MM.1S (cell line): ENCODE results near the gene HPSE2.

Experiments
- DNase-seq: peaks from one replicate; pipeline ENCODE4 v3.0.0-alpha.2; 2015
- H2AFZ ChIP-seq: fragments of 300-600 bp; sonication (generic); 2 replicates; pipeline ENCODE4 v1.6.0; 2016; ENCODE audit warnings: antibody characterized with exemption, low read length
- H3F3A ChIP-seq: fragments of 300-600 bp; sonication (generic); 2 replicates; pipeline ENCODE4 v1.6.1; 2016; ENCODE audit warnings: mild to moderate bottlenecking, antibody characterized with exemption, low read length, moderate library complexity, mixed read lengths; ENCODE audit not compliant: insufficient read depth
- H3K27ac ChIP-seq: fragments of 300-600 bp; sonication (generic); 2 replicates; pipeline ENCODE4 v1.5.1; 2016; ENCODE audit warnings: mild to moderate bottlenecking, low read length
- H3K27me3 ChIP-seq: fragments of 300-600 bp; sonication (generic); replicated peaks from 2 replicates; pipeline ENCODE4 v1.6.0; 2016; ENCODE audit warnings: low read length; ENCODE audit not compliant: insufficient read depth
- H3K36me3 ChIP-seq: fragments of 300-600 bp; sonication (generic); replicated peaks from 2 replicates; pipeline ENCODE4 v1.6.1; 2016; ENCODE audit warnings: mild to moderate bottlenecking, low read length, mixed read lengths; ENCODE audit not compliant: insufficient read depth
- H3K4me1 ChIP-seq: fragments of 300-600 bp; sonication (generic); 2 replicates; pipeline ENCODE4 v1.6.1; 2016; ENCODE audit warnings: low read length, mixed read lengths
- H3K4me2 ChIP-seq: fragments of 300-600 bp; sonication (generic); 2 replicates; pipeline ENCODE4 v1.6.0; 2016; ENCODE audit warnings: low read depth, low read length
- H3K4me3 ChIP-seq: fragments of 300-600 bp; sonication (generic); 2 replicates; pipeline ENCODE4 v1.5.1; 2016; ENCODE audit warnings: low read length, mixed read lengths
- H3K79me2 ChIP-seq: fragments of 300-600 bp; sonication (generic); 2 replicates; pipeline ENCODE4 v1.6.1; 2016; ENCODE audit warnings: mixed run types, low read length, mixed read lengths
- H3K9ac ChIP-seq: fragments of 300-600 bp; sonication (generic); 2 replicates; pipeline ENCODE4 v1.6.1; 2016; ENCODE audit warnings: low read length, mixed read lengths
- H3K9me2 ChIP-seq: fragments of 300-600 bp; sonication (generic); replicated peaks from 2 replicates; pipeline ENCODE4 v1.6.1; 2016; ENCODE audit warnings: mild to moderate bottlenecking, low read length, mixed read lengths; ENCODE audit not compliant: insufficient read depth
- H3K9me3 ChIP-seq: fragments of 300-600 bp; sonication (generic); replicated peaks from 2 replicates; pipeline ENCODE4 v1.6.1; 2016; ENCODE audit warnings: mild to moderate bottlenecking, low read length, mixed read lengths; ENCODE audit not compliant: insufficient read depth
- H4K20me1 ChIP-seq: fragments of 300-600 bp; sonication (generic); 2 replicates; pipeline ENCODE4 v1.6.1; 2016; ENCODE audit warnings: mild to moderate bottlenecking, low read length, moderate library complexity, mixed read lengths; ENCODE audit not compliant: insufficient read depth
- EZH2 ChIP-seq: fragments of 300-600 bp; sonication (generic); optimal IDR thresholded peaks from 2 replicates; pipeline ENCODE3; 2017; ENCODE audit warnings: low read depth, mild to moderate bottlenecking, antibody characterized with exemption, low read length, mixed read lengths
- EZH2phosphoT487 ChIP-seq: fragments of 300-600 bp; sonication (generic); IDR thresholded peaks from 2 replicates; pipeline ENCODE4 v1.6.1; 2018; ENCODE audit warnings: antibody characterized with exemption, low read length
- TF ChIP-seq, protein P1 (sequence below): fragments of 300-600 bp; sonication (generic); IDR thresholded peaks from 2 replicates; pipeline ENCODE4 v1.5.1; 2016; ENCODE audit warnings: antibody characterized with exemption, low read length, mixed read lengths

Gene HPSE2

DNA sequence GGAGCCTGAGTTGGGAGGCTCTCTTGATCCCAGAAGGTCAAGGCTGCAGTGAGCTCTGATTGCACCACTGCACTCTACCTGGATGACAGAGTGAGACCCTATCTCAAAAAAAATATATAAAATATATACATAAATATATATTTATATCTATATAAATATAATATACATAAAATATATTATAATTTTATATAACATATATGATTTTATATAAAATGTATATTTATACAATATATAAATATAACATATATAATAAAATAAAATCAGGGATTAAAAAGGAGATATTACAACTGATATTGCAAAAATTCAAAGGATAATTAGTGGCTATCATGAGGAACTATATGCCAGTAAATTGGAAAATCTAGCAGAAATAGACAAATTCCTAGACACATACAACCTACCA lies 435.4 kb downstream of the HPSE2 start:
- no peaks in the 10 kb centered on the region for H3F3A ChIP-seq
- H3K4me3 ChIP-seq, result no peak overlapping the region
- H3K4me2 ChIP-seq, result no peak overlapping the region
- H3K79me2 ChIP-seq, result no peaks in the 10 kb centered on the region
- TF ChIP-seq EZH2 (no peak), EZH2phosphoT487 (no peak)
- TF ChIP-seq, protein P1, sequence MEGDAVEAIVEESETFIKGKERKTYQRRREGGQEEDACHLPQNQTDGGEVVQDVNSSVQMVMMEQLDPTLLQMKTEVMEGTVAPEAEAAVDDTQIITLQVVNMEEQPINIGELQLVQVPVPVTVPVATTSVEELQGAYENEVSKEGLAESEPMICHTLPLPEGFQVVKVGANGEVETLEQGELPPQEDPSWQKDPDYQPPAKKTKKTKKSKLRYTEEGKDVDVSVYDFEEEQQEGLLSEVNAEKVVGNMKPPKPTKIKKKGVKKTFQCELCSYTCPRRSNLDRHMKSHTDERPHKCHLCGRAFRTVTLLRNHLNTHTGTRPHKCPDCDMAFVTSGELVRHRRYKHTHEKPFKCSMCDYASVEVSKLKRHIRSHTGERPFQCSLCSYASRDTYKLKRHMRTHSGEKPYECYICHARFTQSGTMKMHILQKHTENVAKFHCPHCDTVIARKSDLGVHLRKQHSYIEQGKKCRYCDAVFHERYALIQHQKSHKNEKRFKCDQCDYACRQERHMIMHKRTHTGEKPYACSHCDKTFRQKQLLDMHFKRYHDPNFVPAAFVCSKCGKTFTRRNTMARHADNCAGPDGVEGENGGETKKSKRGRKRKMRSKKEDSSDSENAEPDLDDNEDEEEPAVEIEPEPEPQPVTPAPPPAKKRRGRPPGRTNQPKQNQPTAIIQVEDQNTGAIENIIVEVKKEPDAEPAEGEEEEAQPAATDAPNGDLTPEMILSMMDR, result no peak
- H3K36me3 ChIP-seq, result no peaks in the 10 kb centered on the region
- H2AFZ ChIP-seq, result no peak overlapping the region
- H3K4me1 ChIP-seq, result no peaks in the 10 kb centered on the region
- no peaks in the 10 kb centered on the region for H3K9me3 ChIP-seq
- no peak overlapping the region for H3K9ac ChIP-seq
- H3K9me2 ChIP-seq, result no peaks in the 10 kb centered on the region
- H4K20me1 ChIP-seq, result no peaks in the 10 kb centered on the region
- DNase-seq, result no peak
- H3K27me3 ChIP-seq, result no peaks in the 10 kb centered on the region
- H3K27ac ChIP-seq, result no peak overlapping the region

DNA sequence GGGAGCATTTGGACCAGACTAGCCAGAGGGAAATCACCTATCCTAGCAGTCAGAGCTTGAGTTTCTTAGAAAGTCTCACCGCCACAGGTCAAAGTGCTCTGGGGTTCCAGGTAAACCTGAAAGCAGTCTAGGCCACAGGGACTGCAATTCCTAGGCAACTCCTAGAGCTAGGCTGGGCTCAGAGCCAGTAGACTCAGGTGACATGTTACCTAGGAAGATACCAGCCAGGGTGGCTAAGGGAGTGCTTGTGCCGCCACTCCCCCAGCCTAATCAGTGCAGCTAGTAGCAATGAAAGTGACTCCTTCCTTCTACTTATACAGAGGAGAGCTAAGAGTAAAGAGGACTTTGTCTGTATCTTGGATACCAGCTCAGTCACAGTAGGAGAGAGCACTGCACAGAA lies 440.2 kb downstream of the HPSE2 start:
- Histone ChIP-seq H3K4me1 (no peaks in the 10 kb centered on the region), H3K9ac (no peak overlapping the region), H4K20me1 (no peaks in the 10 kb centered on the region), H3K79me2 (no peaks in the 10 kb centered on the region), H3K9me2 (no peaks in the 10 kb centered on the region), H3K9me3 (no peaks in the 10 kb centered on the region), H3K4me3 (no peak overlapping the region), H3K36me3 (no peaks in the 10 kb centered on the region), H2AFZ (no peak overlapping the region), H3K27me3 (no peaks in the 10 kb centered on the region), H3K4me2 (no peak overlapping the region), H3F3A (no peaks in the 10 kb centered on the region), H3K27ac (no peak overlapping the region)
- TF ChIP-seq, protein P1, result no peak
- TF ChIP-seq EZH2phosphoT487 (no peak), EZH2 (no peak)
- no peak for DNase-seq

DNA sequence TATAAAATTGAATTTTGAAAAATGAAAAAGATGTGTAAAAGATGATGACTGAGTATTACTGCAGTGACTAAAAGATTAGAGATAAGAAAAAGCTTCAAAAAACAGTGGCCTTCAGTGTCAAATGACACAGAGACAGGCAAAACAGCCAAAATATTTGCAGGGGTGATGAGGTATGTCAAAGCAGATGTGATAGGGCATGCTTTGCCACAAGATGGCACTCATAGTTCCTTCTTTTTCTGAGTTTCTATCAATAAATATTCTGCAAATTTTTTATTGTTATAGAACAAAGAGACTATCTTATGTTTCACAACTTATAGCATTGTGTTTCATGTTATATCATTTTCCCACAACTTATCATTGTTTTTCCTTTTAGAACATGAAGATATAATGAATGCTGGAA lies 444.8 kb downstream of the HPSE2 start:
- no peaks in the 10 kb centered on the region for H3K9me2 ChIP-seq
- no peaks in the 10 kb centered on the region for H3K27me3 ChIP-seq
- H3K4me1 ChIP-seq, result no peaks in the 10 kb centered on the region
- H3K4me2 ChIP-seq, result no peak overlapping the region
- no peaks in the 10 kb centered on the region for H4K20me1 ChIP-seq
- H3F3A ChIP-seq, result no peaks in the 10 kb centered on the region
- no peaks in the 10 kb centered on the region for H3K9me3 ChIP-seq
- H3K27ac ChIP-seq, result no peak overlapping the region
- TF ChIP-seq, protein P1, result peak; percentile 58
- TF ChIP-seq EZH2, result no peak
- no peak for TF ChIP-seq EZH2phosphoT487
- H3K4me3 ChIP-seq, result no peak overlapping the region
- no peak overlapping the region for H3K9ac ChIP-seq
- H3K36me3 ChIP-seq, result no peaks in the 10 kb centered on the region
- peak; percentile 28 for DNase-seq
- no peak overlapping the region for H2AFZ ChIP-seq
- no peaks in the 10 kb centered on the region for H3K79me2 ChIP-seq
